ENCODE results near the gene KRTAP5-8.
A peak's percentile ranks its signal among the peaks of the same experiment; 100 is the strongest.
"Not testable (repeated sequence)": the region's sequence is repeated elsewhere in the genome, so short reads cannot be mapped to it uniquely, and the experiment has no call there.

Gene KRTAP5-8

GRCh38 chr11:71575723-71576424 is 38.0 kb downstream of the KRTAP5-8 start:
- DNase-seq = no peak

- not testable (repeated sequence) for DNase-seq
Observed at GRCh38 chr11:71576688-71577465, 39.1 kb downstream of the KRTAP5-8 start.

- DNase-seq = no peak
Observed at GRCh38 chr11:71577469-71578004, 39.7 kb downstream of the KRTAP5-8 start.

- not testable (repeated sequence) for DNase-seq
Observed at GRCh38 chr11:71579513-71579912, 41.7 kb downstream of the KRTAP5-8 start.

- DNase-seq = peak; percentile 82
Observed at GRCh38 chr11:71580057-71581003, 42.5 kb downstream of the KRTAP5-8 start.

- no peak for DNase-seq
Observed at GRCh38 chr11:71581826-71582225, 44.0 kb downstream of the KRTAP5-8 start.

- DNase-seq = no peak
Observed at GRCh38 chr11:71582309-71582895, 44.6 kb downstream of the KRTAP5-8 start, which contains the start of gene KRTAP5-11. TSS of gene KRTAP5-11 (minus strand) at chr11:71582875. CDS start at chr11:71582837, 38 bp downstream.

- not testable (repeated sequence) for DNase-seq
Observed at GRCh38 chr11:71582969-71583368, 45.1 kb downstream of the KRTAP5-8 start.

- DNase-seq = not testable (repeated sequence)
Observed at GRCh38 chr11:71585673-71586072, 47.8 kb downstream of the KRTAP5-8 start.

GRCh38 chr11:71588314-71588713 is 50.5 kb downstream of the KRTAP5-8 start:
- not testable (repeated sequence) for DNase-seq
